Skeletal muscle tissue (tissue), 4 donors: ENCODE measurements around the gene PDIA5. TPM values are rescaled to one million over a fixed set of nuclear protein-coding genes. Genes with fewer than 3 reads are reported as not detected.

Experiments
- H3K27ac ChIP-seq: one replicate; pipeline ENCODE4 v1.7.0; 2013; ENCODE audit warnings: mild to moderate bottlenecking, low read depth, low read length, inconsistent platforms
- H3K27me3 ChIP-seq, 3 donors: one replicate each; pipeline ENCODE4 v1.7.0; 2013; ENCODE audit warnings: low read length in 3 of 3; ENCODE audit not compliant: control insufficient read depth in 3 of 3, insufficient read depth in 3 of 3
- H3K36me3 ChIP-seq, 3 donors: one replicate each; pipeline ENCODE4 v1.7.0; 2013; ENCODE audit warnings: low read length in 3 of 3; ENCODE audit not compliant: control insufficient read depth in 3 of 3, insufficient read depth in 3 of 3
- H3K4me1 ChIP-seq, 3 donors: one replicate each; pipeline ENCODE4 v1.7.0; 2013; ENCODE audit warnings: low read length in 3 of 3, mild to moderate bottlenecking in 3 of 3; ENCODE audit not compliant: control insufficient read depth in 3 of 3, insufficient read depth in 3 of 3
- H3K4me3 ChIP-seq, 3 donors: one replicate each; pipeline ENCODE4 v1.7.0; 2013; ENCODE audit warnings: low read length in 3 of 3
- H3K9ac ChIP-seq, 3 donors: one replicate each; pipeline ENCODE4 v1.7.0; 2013; ENCODE audit warnings: low read length in 3 of 3, mild to moderate bottlenecking in 3 of 3, moderate library complexity in 2 of 3, low read depth in 1 of 3
- H3K9me3 ChIP-seq, 3 donors: one replicate each; pipeline ENCODE4 v1.7.0; 2013; ENCODE audit warnings: low read length in 3 of 3; ENCODE audit not compliant: control insufficient read depth in 3 of 3
- total RNA-seq: library from RNA; depleted of rRNA; stranded (reverse); fragments of >200 nt; gene quantifications from one replicate; pipeline ENCODE4 v1.2.3, GENCODE V29; 2014
- donor health status: Osteomylitis.

Gene PDIA5
- total RNA-seq, 1 donor from 2014 or later = 12.0 TPM

DNA sequence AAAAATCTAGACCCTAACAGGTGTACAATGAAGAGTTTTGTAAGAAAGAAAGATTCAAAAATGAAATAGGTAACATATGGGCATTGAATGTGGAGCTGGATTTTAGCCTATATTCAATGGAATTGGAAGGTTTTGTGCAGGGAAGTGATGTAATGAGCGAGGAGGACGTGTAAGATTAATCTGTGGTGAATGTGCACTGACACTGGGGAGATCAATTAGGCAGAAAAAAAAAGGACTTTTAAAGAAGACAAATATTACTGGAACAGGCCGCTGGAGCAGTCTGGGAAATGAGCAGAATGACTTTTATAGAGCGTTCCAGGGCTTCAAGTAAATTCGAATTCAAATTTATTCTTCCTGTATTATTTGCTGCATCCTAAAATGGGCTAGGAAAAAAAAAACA is 55.2 kb downstream of the PDIA5 start:
- Histone ChIP-seq H3K36me3 (peaks cover 15 to 25% (median 18%) of the 10 kb centered on the region in 3 donors), H3K9ac (no peak overlapping the region), H3K9me3 (no peaks in the 10 kb centered on the region), H3K27ac (no peak overlapping the region), H3K4me1 (no peaks in the 10 kb centered on the region), H3K4me3 (no peak overlapping the region), H3K27me3 (no peaks in the 10 kb centered on the region)

DNA sequence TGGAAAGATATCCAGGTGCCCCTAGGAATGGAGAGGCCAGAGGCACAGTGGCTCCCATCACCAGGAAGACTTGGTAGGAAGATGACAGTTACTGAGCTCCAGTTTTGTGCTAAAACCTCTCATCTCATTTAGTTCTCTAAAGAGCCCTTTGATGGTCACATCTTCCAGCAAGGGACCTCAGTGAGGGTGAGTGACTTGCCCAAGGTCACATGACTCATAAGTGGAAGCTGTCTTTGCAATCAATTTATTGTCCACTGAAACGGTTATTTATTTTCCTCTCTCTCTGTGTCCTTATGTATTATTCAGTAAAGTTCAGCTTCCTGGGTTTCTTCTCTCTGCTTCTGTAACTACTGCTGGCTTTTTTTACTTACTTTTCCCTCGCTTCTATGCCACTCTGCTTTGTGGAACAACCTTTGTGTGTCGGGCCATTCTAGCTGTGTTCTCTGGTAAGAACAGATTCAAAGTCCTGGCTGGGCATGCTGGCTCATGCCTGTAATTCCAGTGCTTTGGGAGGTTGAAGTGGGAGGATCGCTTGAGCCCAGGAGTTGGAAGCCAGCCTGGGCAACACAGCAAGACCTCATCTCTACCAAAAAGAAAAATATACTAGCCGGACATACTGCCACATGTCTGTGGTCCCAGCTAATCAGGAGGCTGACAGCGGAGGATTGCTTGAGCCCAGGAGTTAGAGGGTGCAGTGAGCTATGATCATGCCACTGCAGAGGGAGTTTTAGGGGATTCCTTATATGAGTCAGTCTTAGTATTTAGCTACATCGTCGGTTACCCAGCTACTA is 55.9 kb downstream of the PDIA5 start:
- H3K9ac ChIP-seq = no peak overlapping the region
- H3K36me3 ChIP-seq = peaks cover 17 to 25% (median 18%) of the 10 kb centered on the region in 3 donors
- no peaks in the 10 kb centered on the region for H3K4me1 ChIP-seq
- no peaks in the 10 kb centered on the region for H3K27me3 ChIP-seq
- H3K9me3 ChIP-seq = no peaks in the 10 kb centered on the region
- no peak overlapping the region for H3K27ac ChIP-seq
- H3K4me3 ChIP-seq = no peak overlapping the region

DNA sequence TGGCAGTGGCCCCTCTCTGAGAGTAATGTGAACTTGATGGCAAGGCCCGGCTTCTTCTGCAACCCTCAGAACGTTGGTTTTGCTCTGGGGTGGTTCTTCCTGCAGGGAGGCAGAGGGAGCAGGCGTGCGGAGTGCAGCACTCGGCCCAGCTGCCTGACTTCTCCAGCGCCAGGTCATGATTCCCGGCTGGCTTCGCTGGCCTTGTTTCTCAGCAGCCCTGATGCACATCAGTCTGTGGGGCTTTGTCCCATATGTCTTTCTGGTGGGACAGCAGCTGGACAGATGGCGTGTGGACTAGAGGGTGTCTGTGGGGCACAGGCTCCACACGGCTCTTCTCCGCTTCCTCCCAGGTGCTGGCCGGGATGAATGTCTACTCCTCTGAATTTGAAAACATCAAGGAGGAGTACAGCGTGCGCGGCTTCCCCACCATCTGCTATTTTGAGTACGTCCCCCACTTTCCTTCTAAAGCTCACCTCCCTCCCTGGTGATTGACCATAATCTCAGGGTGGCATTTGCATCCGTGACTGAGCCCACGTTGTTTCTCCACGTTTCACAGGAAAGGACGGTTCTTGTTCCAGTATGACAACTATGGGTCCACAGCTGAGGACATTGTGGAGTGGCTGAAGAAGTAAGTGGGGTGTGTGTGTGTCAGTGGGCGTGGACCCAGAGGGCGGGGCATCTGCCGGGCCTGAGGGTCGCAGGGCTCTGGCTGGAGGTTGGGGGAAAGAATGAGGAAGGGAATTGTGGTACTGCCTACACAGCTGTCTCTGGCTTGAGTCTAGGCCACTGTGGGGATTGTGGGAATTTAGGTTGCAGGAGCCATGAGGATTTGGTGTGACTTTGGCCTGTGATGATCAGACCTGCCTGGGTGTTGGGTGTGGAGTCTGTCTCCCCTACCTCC is 57.1 kb downstream of the PDIA5 start:
- no peaks in the 10 kb centered on the region for H3K4me1 ChIP-seq
- no peak overlapping the region for H3K4me3 ChIP-seq
- H3K27ac ChIP-seq = no peak overlapping the region
- H3K9ac ChIP-seq = no peak overlapping the region
- H3K9me3 ChIP-seq = no peaks in the 10 kb centered on the region
- H3K36me3 ChIP-seq = peaks cover 16 to 18% (median 17%) of the 10 kb centered on the region in 3 donors
- no peaks in the 10 kb centered on the region for H3K27me3 ChIP-seq

DNA sequence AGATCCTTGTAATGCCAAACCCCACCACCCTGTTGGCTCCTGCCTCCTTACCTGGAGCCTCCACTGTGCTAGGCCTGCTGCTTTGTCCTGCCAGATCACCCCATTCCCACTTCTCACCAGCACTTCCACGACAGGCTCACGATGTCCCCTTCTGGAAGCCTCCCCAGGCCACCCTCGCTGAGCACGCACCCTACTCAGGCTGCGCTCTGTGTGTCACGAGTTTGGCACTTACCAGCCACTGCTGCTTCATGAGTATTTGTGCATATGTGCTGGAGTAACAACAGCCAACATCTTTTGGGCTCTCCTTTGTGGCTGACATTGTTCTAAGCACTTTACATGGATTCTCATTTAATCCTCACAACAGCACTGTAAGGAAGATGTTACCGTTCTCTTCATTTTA is 58.1 kb downstream of the PDIA5 start:
- no peaks in the 10 kb centered on the region for H3K27me3 ChIP-seq
- H3K9ac ChIP-seq = no peak overlapping the region
- H3K4me3 ChIP-seq = no peak overlapping the region
- H3K9me3 ChIP-seq = no peaks in the 10 kb centered on the region
- no peaks in the 10 kb centered on the region for H3K4me1 ChIP-seq
- no peak overlapping the region for H3K27ac ChIP-seq
- H3K36me3 ChIP-seq = peaks cover 16 to 18% (median 17%) of the 10 kb centered on the region in 3 donors

DNA sequence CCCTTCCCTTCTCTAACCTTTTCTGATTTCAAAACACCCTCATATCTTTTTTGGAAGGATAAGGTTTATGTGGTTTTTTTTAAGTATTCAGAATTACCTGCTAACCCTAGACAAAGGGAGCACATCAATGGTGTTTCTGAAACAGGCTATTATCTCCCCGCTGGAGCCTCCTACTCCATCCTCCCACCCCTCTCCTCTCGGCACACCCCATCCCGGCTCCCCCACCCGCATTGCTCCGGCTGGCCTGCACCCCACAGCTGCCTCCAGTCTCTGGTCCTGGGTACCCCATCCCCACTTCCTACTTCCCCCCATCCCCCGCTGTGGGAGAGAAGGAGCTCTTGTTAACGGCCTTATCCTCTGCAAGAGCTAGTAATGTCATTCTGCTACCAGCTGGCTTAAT is 59.2 kb downstream of the PDIA5 start:
- Histone ChIP-seq H3K27me3 (no peaks in the 10 kb centered on the region), H3K27ac (no peak overlapping the region), H3K4me1 (no peaks in the 10 kb centered on the region), H3K9ac (no peak overlapping the region), H3K9me3 (no peaks in the 10 kb centered on the region), H3K4me3 (no peak overlapping the region), H3K36me3 (peaks cover 14 to 20% (median 15%) of the 10 kb centered on the region in 3 donors)

DNA sequence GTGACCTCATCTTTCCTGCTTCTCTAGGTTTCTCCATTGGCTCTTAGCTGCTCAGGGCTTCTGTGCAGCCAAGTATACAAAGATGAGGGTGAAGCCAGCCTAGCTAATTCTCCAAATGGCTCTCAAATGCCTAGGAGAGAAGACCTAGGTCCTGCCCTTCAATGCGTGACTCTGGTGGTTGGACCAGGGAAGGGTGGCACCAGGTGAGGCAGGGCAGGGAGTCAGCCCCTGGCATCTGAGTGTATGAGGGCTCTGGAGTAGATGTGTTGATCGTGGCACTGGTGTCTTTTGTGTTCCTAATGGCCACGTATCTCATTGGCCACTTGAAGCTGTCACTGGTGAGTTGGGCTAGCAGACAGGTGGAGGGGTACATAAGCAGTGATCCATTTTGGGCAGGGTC is 59.8 kb downstream of the PDIA5 start:
- Histone ChIP-seq H3K36me3 (peaks cover 14 to 20% (median 15%) of the 10 kb centered on the region in 3 donors), H3K27me3 (no peaks in the 10 kb centered on the region), H3K4me1 (no peaks in the 10 kb centered on the region), H3K4me3 (no peak overlapping the region), H3K27ac (no peak overlapping the region), H3K9me3 (no peaks in the 10 kb centered on the region), H3K9ac (no peak overlapping the region)

DNA sequence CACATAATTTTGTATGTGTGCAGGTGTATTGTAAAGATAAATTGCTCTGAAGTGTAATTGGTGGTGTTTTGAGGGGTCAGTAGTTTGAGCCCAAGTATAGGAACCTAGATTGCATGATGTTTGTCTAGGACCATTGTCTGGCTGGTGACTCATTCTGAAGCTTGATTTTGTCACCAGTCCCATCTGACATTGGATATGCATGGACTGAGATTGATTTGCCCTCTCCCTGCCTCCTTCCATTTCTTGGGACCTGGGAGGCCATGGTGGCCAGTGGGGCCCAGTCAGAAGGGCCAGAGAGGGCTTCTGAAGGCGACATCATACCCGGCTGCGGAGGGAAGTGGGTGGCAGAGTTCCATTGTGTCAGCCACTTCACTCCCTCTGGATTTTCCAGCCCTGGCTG is 62.3 kb downstream of the PDIA5 start:
- Histone ChIP-seq H3K4me1 (no peaks in the 10 kb centered on the region), H3K9ac (no peak overlapping the region), H3K27me3 (no peaks in the 10 kb centered on the region), H3K36me3 (peaks cover 15 to 23% (median 19%) of the 10 kb centered on the region in 3 donors), H3K27ac (no peak overlapping the region), H3K9me3 (no peaks in the 10 kb centered on the region), H3K4me3 (no peak overlapping the region)

DNA sequence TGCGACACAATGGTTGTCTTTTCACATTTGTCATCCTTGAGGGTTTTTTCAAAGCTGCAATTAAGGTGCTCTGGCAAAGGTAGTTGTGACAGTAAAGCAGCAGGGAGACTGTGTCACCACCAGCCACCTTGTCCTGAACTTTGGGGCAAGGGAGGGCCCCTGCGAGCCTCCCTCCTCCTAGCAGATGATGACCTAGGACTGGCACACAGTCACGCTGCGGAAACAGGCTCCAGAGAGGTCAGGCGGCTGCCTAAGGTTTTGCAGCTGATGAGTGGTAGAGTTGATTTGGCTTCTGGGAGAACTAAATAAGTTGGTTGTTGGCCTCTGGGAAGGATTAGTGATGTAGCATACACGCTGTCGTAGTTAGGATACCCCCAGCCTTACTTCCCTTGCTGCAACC is 62.7 kb downstream of the PDIA5 start:
- Histone ChIP-seq H3K9me3 (no peaks in the 10 kb centered on the region), H3K27ac (no peak overlapping the region), H3K9ac (no peak overlapping the region), H3K27me3 (no peaks in the 10 kb centered on the region), H3K4me1 (no peaks in the 10 kb centered on the region), H3K4me3 (no peak overlapping the region), H3K36me3 (peaks cover 10 to 23% (median 14%) of the 10 kb centered on the region in 3 donors)

DNA sequence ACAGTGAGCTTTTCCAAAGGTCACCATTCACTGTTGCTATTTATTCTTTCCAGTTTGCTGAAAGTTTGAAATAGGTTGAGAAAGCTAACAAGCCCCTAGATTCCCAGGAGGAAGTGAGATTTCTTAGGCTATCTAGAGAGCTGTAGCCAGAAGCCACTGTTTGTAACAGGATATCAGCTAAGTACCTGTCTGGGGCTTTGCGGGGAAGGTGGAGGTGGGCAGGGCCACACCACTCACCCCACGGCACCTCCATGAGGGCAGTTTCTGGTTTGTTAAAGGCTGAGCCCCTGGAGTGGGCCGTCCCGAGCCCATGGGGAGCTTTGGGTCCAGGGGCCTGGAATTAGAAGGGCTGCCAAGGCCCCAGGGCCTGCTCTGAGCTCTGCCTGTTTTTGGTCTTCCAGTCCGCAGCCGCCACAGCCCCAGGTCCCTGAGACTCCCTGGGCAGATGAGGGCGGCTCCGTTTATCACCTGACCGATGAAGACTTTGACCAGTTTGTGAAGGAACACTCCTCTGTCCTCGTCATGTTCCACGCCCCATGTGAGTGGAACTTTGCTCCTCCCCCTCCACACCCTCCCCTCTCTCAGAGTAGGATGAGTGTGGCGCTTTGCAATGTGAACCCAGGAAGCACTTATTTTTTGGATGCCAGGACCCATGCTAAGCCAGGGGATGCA is 63.4 kb downstream of the PDIA5 start:
- Histone ChIP-seq H3K4me3 (no peak overlapping the region), H3K36me3 (peaks cover 7 to 18% (median 9%) of the 10 kb centered on the region in 3 donors), H3K9ac (no peak overlapping the region), H3K9me3 (no peaks in the 10 kb centered on the region), H3K27ac (no peak overlapping the region), H3K4me1 (no peaks in the 10 kb centered on the region), H3K27me3 (no peaks in the 10 kb centered on the region)
